Vagina (tissue), 2 donors: ENCODE data around the gene PRKRIP1.

Source experiments
- CTCF ChIP-seq, 3 experiments: fragments of 450-650 bp in 2 of 3; fragments of 200-600 bp in 1 of 3; sonication (generic) in 1 of 3; IDR thresholded peaks; one replicate each; pipeline ENCODE4 v1.5.1; 2017 to 2019; ENCODE audit warnings: antibody characterized with exemption in 3 of 3, mild to moderate bottlenecking in 2 of 3, moderate library complexity in 2 of 3
- POLR2A ChIP-seq, 2 donors: fragments of 450-650 bp; IDR thresholded peaks; one replicate each; pipeline ENCODE4 v1.6.1; 2017; ENCODE audit warnings: antibody characterized with exemption in 2 of 2, mild to moderate bottlenecking in 2 of 2, moderate library complexity in 2 of 2

GRCh38 chr7:102398543-102398942 is 2.4 kb downstream of the PRKRIP1 start:
- no peak for TF ChIP-seq CTCF (IDR thresholded peaks at IDR 0.05)
- no peak for TF ChIP-seq POLR2A (IDR thresholded peaks at IDR 0.05)
